HG03064 (cell line): ENCODE measurements around the gene CNIH3.

Experiments
- ATAC-seq: cut with Tn5 transposase; IDR thresholded peaks from one replicate; pipeline ENCODE4 v1.9.1; 2021; ENCODE audit warnings: low read depth; ENCODE audit not compliant: unreplicated experiment

CNIH3 gene

GRCh38 chr1:224713228-224713627 lies 97.1 kb downstream of the CNIH3 start:
- ATAC-seq, result no peak

GRCh38 chr1:224714553-224714952 lies 98.4 kb downstream of the CNIH3 start:
- no peak for ATAC-seq

- no peak for ATAC-seq
Measured at GRCh38 chr1:224718470-224719053, 102.4 kb downstream of the CNIH3 start.

GRCh38 chr1:224719716-224720115 lies 103.6 kb downstream of the CNIH3 start:
- ATAC-seq, result no peak

- ATAC-seq, result no peak
Measured at GRCh38 chr1:224720216-224720615, 104.1 kb downstream of the CNIH3 start.

- ATAC-seq, result no peak
Measured at GRCh38 chr1:224721000-224721399, 104.9 kb downstream of the CNIH3 start.

- no peak for ATAC-seq
Measured at GRCh38 chr1:224722838-224723237, 106.7 kb downstream of the CNIH3 start.

GRCh38 chr1:224724566-224724965 lies 108.4 kb downstream of the CNIH3 start:
- ATAC-seq, result no peak

- ATAC-seq, result no peak
Measured at GRCh38 chr1:224726441-224727182, 110.5 kb downstream of the CNIH3 start.

- no peak for ATAC-seq
Measured at GRCh38 chr1:224727351-224728289, 111.5 kb downstream of the CNIH3 start.

GRCh38 chr1:224730540-224730939 lies 114.4 kb downstream of the CNIH3 start:
- ATAC-seq, result no peak

GRCh38 chr1:224730965-224731364 lies 114.8 kb downstream of the CNIH3 start:
- ATAC-seq, result no peak

- ATAC-seq, result no peak
Measured at GRCh38 chr1:224731633-224732032, 115.5 kb downstream of the CNIH3 start.

GRCh38 chr1:224732377-224733026 lies 116.4 kb downstream of the CNIH3 start:
- ATAC-seq, result no peak

GRCh38 chr1:224733027-224733911 lies 117.2 kb downstream of the CNIH3 start:
- peak; percentile 55 for ATAC-seq

- ATAC-seq, result no peak
Measured at GRCh38 chr1:224734261-224734935, 118.3 kb downstream of the CNIH3 start.

- no peak for ATAC-seq
Measured at GRCh38 chr1:224735159-224735558, 119.0 kb downstream of the CNIH3 start.

- peak; percentile 44 for ATAC-seq
Measured at GRCh38 chr1:224736619-224737352, 120.7 kb downstream of the CNIH3 start.

GRCh38 chr1:224737353-224737727 lies 121.2 kb downstream of the CNIH3 start:
- ATAC-seq, result no peak
